Skin of body (tissue), 2 donors: ENCODE data around the gene AFF2. TPM values are rescaled to one million over a fixed set of nuclear protein-coding genes. Genes with fewer than 3 reads are reported as not detected.

Source experiments
- DNase-seq: peaks from one replicate; lab custom pipeline; 2025; lab: John Stamatoyannopoulos, UW
- total RNA-seq: library from RNA; depleted of rRNA; stranded (reverse); fragments of >200 nt; gene quantifications from one replicate; pipeline ENCODE4 v1.2.3, GENCODE V29; 2014

The AFF2 gene
- total RNA-seq, 1 donor from 2014 or later, result 5.9 TPM

DNA sequence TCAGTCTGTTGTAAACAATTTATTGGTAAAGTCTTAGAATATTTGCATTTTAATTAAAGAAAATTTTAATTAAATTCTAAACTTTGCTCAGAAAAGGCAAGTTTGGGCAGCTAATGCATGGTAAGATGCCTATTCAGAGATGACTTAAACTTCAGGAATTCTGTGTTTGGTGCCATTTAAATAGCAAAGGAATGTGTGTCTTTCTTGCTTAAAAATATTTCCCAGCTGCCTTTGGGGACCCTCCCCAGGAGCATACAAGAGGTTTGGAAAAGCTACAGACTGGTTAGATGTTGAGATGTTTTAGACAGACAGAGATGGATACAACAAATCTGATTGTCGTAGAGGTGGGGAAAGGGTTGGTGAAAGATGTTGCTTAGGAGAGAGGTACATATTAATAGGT is 36.5 kb downstream of the AFF2 start:
- DNase-seq, result no peak

DNA sequence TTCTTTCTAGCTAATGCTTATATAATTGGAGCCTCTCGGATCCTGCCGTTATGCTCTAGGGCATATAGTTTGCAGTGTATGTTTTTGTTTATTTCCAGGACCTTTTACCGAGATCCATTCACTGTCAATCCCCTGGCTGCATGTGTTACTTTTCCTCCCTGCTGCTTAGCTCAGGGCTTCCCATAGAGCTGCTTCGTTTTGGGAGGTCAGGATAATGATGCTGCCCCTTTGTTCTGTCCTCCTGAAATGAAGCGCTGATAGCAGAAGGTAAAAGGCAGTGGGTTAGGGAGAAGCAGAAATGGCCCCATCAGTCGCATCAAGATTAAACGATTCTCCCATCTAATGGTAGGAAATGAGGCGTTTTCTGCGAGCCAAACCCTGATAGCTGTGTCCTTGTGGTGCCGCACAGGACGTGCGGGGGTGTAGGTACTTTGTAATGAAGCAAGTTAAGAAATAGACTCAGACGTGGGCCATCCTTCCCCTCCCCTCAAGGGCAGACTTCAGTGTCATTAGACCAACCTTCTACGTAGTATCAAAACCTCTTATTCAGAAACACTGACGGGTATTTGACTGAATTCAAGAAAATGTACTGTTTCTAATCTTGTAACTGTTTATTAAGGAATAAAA is 37.3 kb downstream of the AFF2 start:
- DNase-seq, result no peak

DNA sequence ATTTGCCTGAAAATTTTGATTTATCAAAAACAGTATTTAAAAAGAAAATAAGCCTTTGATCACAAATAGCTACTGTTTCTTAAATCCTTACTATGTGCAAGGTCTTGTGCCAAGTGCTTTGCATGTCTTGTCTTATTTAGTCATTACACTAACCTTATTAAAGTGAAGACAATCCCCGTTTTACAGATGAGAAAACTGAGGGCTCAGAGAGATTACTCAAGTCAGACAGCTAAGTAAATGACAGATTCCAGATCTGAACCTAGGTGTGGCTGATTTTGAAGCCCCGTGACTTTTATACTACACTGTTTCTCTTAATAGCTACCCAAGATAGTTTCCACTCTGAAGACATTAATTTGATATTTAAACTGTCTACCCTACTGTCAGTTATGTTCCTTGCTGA is 38.2 kb downstream of the AFF2 start:
- no peak for DNase-seq

DNA sequence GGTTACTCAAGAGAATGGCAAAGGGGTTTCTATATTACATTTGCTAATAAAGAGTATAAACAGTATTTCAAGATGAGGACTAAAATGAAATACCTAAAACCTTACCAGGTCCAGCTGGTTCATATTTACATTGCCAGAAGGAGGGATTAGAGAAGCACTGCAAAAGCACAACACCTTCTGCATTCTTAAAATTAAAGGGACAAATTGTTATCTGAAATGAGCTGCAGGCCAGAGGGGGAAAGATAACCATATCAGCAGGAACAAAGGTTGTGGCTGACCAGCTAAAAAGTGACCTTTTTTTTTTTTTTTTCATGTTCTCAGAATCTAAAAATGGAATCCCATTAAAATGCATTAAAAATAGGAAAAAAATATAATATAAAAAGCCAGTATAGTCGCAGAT is 39.7 kb downstream of the AFF2 start:
- DNase-seq, result no peak

DNA sequence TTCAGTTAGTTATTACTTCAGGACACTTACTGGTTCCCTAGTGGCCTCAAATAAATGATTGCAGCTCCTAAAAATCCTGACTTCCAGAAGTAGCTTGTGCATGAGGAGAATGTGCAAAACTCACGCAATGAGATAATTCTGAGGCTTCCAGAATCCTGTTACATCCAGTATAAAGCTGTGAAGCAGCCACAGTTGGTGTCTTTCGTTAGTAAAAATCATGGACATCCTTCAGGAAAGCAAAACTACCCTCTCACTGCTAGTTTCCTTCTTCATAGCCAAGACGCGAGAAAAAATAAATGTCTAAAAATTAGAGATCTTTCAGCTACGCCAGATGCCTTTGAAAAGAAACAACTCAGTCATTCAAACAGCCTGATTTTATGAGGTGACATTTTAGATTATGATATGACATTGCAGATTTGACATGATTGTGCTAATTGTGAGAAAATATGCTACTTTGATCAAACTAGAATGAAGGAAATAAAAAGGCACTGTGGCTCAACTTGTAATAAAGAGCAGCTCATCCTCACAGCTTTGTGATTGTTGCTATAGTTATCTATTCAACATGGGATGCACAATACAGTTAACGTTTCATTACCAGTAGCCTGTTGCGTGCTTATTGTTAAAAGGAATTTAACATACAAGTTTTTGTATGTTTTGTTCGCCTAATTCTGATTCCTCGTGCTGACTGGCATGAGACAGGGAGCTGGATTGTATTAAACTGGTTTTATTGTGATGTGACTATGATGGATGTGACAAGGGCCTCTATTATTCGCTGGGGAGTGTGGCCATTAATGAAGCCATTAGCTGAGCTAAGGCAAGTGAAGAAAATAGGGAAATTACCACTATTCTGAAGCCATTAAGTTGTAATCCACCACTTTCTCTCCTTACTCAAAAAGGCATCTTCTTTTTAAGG is 40.5 kb downstream of the AFF2 start:
- DNase-seq, result no peak

DNA sequence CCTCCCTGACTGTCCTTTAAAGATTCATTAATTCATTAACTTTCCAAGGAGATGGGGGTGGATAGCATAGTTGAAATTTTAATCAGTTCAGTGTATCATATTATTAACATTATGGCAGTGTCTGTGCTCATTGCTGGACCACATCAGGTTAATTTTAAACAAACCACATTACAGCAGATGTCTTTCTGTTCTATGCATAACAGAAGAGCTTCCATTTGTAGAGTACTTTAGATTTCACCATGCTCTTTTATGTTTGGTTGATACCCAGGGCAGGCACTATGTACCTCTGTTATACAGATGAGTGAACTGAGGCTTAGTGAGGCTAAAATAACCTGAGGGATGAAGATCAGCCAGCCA is 41.1 kb downstream of the AFF2 start:
- DNase-seq, result no peak

DNA sequence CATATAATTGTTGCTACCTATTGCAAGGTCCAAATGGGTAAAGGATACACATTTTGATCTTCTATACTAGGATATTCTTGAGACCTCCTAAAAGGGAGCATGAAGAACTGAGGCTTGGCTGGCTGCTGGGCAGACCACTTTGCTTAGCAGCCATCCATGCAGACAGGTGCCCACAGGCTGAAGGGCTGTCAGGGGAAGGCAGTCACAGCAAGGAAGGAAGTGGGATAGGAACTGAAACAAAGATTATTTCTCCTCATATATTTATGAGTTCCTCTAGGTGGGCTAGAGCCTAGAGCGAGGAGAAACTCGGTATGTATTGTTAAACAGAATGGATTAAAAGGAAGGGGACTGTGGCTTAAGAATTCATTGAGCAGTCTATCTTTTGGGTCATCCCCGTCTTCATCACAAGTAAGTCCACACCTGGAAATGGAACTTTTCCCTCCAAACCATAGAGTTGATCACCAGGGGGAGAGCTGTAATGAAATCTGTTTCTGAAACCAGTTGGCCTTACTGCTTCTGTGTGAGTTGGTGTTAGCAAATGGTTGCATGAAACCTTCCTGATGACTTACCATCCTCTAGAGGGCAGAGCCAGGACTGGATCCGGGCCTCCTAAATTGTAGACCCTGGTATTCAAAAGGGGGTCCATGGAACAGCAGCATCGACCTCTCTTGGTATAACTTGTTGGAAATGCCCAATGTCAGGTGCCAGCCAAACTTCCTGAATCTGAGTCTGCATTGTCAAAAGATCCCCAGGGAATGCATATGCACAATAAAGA is 42.3 kb downstream of the AFF2 start:
- DNase-seq, result no peak

DNA sequence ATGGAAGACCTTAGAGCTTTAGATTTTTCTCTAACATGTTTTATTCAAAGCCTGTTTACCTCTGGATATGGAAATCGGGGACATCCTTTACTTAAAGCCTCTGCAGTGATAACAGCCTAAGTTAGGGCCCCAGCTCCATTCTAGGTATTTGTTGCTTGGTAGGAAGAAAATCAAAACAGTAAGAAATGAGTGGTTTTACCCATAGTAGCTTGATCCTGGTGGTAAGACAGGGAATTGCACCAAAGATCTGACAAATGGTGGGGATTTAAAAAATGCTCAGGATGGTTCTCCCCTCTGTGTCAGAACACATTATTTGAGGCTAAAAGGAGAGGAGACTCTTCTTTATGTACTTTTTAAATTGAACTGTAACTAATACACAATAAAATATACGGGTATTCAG is 52.4 kb downstream of the AFF2 start:
- DNase-seq, result no peak

DNA sequence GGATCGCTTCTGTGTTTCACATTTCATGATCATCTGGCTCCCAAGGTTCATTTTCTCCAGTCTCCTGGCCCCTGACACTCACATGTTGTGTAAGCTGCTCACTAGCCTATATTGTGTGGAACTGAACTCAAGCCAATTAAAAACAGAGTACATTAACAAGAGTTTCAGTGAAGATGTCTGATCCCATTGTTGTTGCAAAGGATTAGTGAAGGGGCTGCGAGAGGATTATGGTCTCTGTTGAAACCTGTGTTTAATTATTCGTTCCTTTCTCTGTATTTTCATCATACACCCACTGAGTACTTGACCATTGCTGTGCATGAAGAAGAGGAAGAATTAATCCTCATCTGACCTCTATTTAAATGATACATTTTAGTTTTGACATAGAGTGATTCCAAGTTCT is 54.7 kb downstream of the AFF2 start:
- no peak for DNase-seq

DNA sequence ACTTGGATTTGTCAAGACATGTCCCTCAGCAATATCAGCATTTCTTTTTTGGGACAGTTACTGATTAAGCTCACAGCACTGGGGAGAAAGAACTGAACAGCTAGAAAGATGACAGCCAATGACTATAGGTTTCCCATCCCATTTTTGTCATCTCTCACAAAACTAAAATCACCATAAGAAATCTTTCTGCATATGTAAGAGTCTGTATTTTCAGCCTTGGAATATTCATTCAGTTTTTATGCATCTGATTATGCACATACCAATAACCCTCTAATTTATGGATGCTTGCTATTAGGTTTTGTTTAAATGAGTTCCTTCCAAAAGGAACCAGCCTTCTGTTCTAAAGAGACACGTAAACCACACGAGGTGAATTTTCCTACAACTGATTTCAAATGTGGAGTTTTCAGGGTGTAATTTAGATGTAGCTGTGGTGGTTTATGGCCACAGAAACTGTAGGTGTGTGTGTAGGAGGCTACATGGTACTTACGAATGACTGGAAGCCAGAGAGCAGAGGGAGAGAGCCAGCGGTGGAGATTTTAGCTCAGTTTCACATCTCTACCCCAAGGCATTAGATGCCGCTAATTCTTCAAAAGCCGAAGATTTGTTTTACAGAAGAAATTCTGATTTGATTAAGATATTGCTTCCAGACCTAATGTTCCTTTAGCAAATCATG is 55.3 kb downstream of the AFF2 start:
- DNase-seq, result no peak

DNA sequence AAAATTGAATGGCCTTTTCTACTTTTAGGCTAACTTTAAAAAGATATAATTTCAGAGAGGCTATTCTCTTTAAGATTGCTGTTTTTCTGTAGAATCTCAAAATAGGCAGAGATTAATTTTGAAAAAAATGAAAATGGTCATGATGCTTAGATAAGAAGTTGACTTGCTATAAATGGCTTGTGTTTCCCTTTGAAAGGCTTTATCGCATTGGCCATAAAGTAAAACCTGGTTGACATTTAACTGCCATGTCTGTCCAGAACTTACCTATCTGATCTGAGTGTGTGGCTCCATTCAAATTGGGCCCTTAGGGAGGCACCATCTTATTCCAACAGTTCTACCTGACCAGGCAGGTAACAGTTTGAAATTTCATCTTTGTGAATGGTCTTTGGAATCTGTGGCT is 56.1 kb downstream of the AFF2 start:
- DNase-seq, result no peak

DNA sequence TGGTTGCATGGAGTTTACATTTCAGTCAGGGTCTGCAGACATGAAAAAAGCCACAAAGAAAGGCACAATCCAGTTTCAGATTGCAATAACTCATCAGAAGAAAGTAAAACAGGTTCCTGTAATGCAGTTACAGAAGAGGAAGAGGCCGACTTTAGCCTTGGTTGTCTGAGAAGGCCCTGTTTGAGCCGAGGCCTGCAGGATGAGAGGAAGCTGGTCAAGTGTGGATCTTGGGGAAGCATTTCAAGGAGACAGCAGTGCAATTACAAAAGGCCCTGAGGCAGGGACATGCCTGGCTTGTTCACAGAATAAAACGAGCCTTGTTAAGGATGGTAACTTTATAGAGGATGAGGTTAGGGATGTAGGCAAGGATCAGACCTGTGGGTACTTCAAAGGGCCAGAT is 62.4 kb downstream of the AFF2 start:
- DNase-seq, result no peak

DNA sequence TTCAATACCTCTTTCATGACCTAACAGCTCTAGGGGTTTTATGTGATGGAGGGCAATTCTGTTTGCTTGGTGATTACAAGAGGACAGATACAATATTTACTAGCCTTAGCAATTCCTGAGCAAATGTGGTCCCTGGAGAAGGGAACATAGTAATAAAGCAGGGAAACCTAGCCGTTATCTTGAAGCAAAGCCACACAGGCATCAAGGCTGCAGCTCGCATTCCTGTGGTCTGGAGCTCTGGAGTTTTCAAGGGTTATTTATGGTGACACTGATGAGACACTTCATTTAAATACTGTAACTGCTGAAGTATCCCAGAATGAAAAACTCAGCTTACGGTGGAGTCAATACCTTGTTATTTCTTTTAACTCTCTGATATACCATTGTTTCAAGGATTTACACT is 66.8 kb downstream of the AFF2 start:
- DNase-seq, result no peak

DNA sequence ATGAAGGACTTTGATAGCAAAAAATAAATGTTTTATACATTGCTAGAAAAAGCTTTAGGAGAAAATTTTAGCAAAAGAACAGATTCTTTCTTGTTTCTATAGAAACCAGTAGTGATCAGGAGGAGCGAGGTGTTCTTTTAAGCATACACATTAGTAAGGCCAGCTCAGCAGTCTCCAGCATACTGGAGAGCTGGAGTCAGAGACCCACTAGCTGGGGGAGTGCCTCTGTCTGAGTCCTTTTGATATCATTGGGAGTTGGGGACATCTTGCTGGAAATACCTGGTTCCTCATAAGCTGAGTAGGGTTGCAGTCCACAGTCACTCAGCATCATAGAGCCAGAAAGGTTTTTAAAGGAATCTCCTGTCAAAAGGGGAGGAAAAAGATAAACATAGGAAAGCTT is 67.4 kb downstream of the AFF2 start:
- no peak for DNase-seq

DNA sequence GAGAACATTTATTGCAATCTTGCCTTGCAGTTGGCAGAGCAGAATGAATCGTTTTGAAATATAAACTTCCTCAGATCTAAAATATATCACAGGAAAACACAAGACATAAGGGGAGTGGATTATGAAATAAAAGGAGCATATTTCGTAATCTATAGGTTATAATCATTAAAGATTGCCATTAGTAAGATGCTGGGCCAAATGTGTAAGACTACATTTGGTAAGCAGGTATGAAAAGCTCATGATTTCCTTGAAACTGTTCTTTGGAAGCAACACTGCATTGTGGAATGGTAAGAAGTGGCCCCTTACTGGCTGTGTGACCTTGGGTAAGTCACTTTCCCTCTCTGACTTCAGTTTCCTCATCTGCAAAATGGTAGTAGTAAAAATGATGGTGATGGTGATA is 68.3 kb downstream of the AFF2 start:
- no peak for DNase-seq

DNA sequence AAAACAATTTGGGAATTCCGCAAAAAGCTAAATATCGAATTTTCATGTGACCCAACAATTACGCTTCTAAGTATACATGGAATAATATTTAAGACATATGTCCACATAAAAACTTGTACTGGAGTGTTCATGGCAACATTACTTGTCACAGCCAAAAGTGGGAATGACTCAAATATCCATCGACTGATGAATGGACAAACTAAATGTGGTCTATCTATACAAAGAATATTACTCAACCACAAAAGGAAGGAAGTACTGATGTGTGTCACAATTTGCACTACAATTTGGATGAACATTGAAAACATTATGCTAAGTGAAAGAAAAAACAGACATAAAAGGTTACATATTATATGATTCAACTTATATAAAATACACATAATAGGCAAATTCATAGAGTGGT is 71.9 kb downstream of the AFF2 start:
- DNase-seq, result no peak

DNA sequence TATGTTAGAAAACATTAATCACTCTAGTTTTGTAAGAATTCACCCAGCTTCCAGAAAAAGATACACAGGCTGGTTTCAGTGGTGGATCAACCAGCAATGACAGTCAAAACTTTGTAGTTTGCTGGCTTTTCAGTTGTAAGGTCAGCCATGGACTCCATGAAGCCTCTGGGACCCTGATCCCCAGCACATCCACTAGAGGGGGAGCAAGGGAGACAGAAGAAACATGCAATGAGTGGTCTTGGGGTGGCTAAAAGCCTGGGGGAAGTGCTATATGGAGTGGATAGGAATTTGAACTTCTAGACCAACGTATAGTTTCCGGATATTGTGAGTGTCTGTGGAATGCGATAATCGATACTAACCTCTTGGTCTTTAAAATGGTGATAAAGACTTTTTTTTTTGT is 72.7 kb downstream of the AFF2 start:
- no peak for DNase-seq

DNA sequence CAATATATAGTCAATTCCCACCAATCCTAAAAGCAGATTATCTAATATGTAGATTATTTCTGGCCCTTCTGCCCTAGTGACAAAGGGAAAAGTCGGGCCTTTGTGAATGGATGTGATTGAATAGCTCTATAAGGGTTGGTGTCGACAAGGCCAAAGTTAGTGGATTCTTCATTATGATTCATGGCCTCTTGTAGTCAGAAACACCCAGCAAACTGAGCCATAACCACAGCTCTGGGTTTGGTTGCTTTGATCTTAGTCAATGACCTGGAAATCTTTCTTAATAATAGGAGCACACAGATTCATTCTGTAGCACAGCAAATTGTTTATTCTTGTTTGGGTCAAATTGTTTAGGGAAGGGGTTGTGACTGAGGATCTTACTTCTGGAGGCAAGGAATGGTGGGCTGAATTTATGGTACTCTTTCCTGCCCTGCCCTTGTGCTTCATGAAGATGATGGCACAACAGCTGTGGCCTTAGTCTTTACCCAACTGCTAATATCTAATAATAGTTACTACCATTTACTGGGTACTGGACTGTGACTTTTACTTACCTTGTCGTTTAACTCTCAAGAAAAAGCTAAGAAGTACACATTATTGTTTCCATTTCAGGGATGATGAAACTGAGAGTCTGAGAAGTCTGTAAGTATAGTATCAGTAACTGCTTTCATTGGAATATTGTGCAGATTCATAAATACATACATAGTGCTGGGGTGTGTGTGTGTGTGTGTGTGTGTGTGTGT is 74.0 kb downstream of the AFF2 start:
- no peak for DNase-seq

DNA sequence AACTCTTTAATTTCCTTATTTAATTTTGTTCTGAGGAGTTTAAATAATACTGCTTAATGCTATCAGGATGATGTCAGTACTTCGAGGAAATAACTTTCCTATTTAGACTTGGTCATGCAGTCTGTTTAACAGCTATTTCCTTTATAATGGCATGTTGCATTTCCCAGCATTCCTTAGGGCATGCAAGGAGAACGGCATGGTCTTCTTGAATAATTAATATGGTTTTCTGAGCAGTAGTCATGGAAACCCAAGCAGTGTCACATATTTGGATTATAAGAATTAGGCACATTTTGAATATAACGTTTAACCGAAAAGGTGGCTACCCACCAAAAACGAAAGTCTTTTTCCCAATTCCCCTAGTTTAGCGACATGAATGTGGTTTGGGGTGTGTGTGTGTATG is 76.0 kb downstream of the AFF2 start:
- no peak for DNase-seq

DNA sequence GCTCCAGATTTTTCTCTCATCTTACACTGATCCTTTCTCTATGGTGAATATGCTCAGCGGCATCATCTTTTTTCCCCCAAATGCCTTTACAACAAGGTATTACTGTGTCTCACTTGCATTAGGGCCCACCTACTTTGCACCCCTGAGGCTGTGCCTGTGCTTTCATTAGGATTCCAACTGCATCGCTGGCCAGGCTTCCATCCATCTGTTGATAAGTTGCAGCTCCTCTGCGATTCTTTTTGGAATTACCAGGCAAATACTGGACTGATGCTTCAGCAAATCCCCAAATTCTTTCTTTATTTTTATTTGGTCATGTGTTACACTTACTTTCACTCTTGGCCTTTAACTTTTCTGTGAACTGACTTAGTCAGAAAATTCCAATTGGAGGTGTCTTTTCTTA is 77.3 kb downstream of the AFF2 start:
- DNase-seq, result no peak

DNA sequence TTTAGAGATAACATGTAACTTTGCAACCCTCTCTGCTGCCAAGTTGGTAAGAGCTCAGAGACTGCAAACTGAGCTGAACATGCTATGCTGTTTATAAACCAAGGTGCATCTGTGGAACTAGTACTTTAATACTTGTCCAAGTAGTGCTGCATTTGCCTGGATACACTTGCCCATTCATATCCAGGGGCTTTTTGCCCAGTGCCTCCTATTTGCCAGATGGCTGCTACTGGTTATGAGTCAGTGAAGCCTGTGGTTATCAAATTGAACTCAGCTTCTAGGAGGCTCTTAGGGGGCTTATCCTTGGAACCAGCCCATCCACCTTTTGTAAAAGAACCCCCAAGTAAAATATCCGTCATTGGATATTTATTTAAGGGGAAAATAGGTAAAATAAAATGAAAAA is 79.6 kb downstream of the AFF2 start:
- no peak for DNase-seq
